NT2/D1 (cell line): ENCODE results near the gene UBASH3B.

Experiments used
- DNase-seq: peaks from one replicate; pipeline ENCODE4 v3.0.0-alpha.2; 2011; ENCODE audit warnings: low read depth, low spot score
- H3K27me3 ChIP-seq: 2 replicates; pipeline ENCODE4 v1.6.0; 2011; ENCODE audit warnings: mild to moderate bottlenecking; ENCODE audit not compliant: insufficient read length, insufficient read depth
- H3K36me3 ChIP-seq: 2 replicates; pipeline ENCODE4 v1.6.1; 2011; ENCODE audit warnings: mild to moderate bottlenecking, low read length, mixed read lengths; ENCODE audit not compliant: insufficient read depth, insufficient read length
- H3K4me1 ChIP-seq: 2 replicates; pipeline ENCODE4 v1.5.1; 2011; ENCODE audit not compliant: insufficient read depth, insufficient read length
- H3K4me3 ChIP-seq: 2 replicates; pipeline ENCODE4 v1.5.1; 2011; ENCODE audit warnings: low read depth; ENCODE audit not compliant: insufficient read length
- H3K9ac ChIP-seq: 2 replicates; pipeline ENCODE4 v1.6.0; 2011; ENCODE audit warnings: low read depth; ENCODE audit not compliant: insufficient read length
- H3K9me3 ChIP-seq: 2 replicates; pipeline ENCODE4 v1.5.1; 2011; ENCODE audit warnings: mild to moderate bottlenecking, low read length; ENCODE audit not compliant: insufficient read depth
- SUZ12 ChIP-seq: IDR thresholded peaks from 2 replicates; pipeline ENCODE4 v1.6.1; 2011; ENCODE audit not compliant: insufficient read length, insufficient read depth; ENCODE audit errors: extremely low read depth
- YY1 ChIP-seq: IDR thresholded peaks from 2 replicates; pipeline ENCODE4 v1.6.1; 2011; ENCODE audit not compliant: insufficient read length, insufficient read depth
- ZNF274 ChIP-seq: IDR thresholded peaks from 2 replicates; pipeline ENCODE4 v1.6.1; 2011; ENCODE audit warnings: mild to moderate bottlenecking, low read depth, low read length

The UBASH3B gene

GRCh38 chr11:122789907-122790306 is 134.4 kb downstream of the UBASH3B start:
- H3K27me3 ChIP-seq, result no peaks in the 10 kb centered on the region
- no peak overlapping the region for H3K4me3 ChIP-seq
- no peak overlapping the region for H3K9ac ChIP-seq
- H3K4me1 ChIP-seq, result no peaks in the 10 kb centered on the region
- no peak for DNase-seq
- no peaks in the 10 kb centered on the region for H3K9me3 ChIP-seq
- peaks cover 18% of the 10 kb centered on the region for H3K36me3 ChIP-seq
- TF ChIP-seq SUZ12 (no peak), YY1 (no peak), ZNF274 (no peak)

GRCh38 chr11:122791411-122791810 is 135.9 kb downstream of the UBASH3B start:
- H3K9me3 ChIP-seq, result no peaks in the 10 kb centered on the region
- H3K4me1 ChIP-seq, result no peaks in the 10 kb centered on the region
- no peak for DNase-seq
- no peaks in the 10 kb centered on the region for H3K27me3 ChIP-seq
- no peak overlapping the region for H3K4me3 ChIP-seq
- TF ChIP-seq SUZ12 (no peak), YY1 (no peak), ZNF274 (no peak)
- H3K9ac ChIP-seq, result no peak overlapping the region
- peaks cover 29% of the 10 kb centered on the region for H3K36me3 ChIP-seq

DNA sequence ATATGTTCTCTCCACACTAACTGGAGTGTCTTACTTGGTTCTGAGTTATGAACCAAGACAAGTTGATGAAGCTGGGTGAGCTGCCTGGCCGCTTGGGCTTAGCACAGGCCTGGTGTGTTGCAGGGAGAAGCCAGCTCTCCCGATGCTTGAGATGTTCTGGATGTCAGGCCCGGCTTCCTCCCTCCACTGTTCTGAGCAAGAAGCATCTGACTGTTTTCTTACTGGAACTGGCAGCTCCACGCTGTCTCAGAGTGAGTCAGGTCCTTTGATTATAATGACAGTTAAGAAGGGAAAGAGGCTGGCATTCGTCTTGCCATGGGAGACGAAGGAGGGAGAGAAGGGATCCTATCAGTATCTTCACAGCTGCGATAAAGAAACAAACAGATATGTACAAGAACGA is 136.3 kb downstream of the UBASH3B start:
- no peaks in the 10 kb centered on the region for H3K9me3 ChIP-seq
- no peak overlapping the region for H3K4me3 ChIP-seq
- TF ChIP-seq ZNF274 (no peak), SUZ12 (no peak), YY1 (no peak)
- H3K27me3 ChIP-seq, result no peaks in the 10 kb centered on the region
- peaks cover 33% of the 10 kb centered on the region for H3K36me3 ChIP-seq
- no peaks in the 10 kb centered on the region for H3K4me1 ChIP-seq
- H3K9ac ChIP-seq, result no peak overlapping the region
- no peak for DNase-seq

DNA sequence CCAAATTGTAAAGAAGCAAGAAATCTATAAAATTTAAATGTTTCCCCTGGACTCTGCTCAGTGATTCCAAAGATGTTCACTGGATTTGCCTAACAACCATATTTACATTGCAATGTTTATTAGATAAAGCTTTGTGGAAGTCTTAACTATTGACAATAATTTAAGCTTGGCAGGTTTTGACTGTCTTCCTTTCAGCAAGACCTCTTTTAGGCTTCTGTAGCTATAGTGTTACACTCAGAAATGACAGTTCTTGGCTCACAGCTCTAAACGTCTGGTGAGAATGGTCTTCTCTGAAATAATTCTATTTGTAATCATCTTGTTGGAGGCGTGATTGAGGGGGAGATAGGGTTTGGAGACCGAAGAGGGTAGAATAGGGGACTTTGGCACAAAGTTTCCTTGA is 138.0 kb downstream of the UBASH3B start:
- no peak overlapping the region for H3K9ac ChIP-seq
- H3K4me1 ChIP-seq, result no peaks in the 10 kb centered on the region
- peaks cover 46% of the 10 kb centered on the region for H3K36me3 ChIP-seq
- TF ChIP-seq ZNF274 (no peak), YY1 (no peak), SUZ12 (no peak)
- no peaks in the 10 kb centered on the region for H3K9me3 ChIP-seq
- H3K27me3 ChIP-seq, result no peaks in the 10 kb centered on the region
- no peak overlapping the region for H3K4me3 ChIP-seq
- DNase-seq, result no peak

DNA sequence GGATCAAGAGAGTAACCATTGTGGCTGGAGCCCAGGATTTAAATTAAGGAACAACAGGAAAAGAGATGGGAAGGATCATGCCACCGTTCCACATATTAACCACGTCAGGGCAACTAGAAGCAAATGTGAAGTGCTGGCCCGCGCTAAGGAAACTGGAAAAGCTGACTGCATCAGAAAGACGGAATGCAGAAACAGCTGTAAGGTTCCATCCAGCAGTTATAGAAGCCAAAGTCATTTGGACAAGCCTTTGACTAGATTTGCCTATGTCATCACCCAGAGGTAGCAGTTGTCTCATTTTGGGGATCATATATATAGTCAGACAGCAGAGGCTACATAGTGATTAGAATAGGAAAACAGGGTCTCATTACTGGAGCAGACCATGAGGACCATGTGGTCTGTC is 139.8 kb downstream of the UBASH3B start:
- no peaks in the 10 kb centered on the region for H3K9me3 ChIP-seq
- H3K4me3 ChIP-seq, result no peak overlapping the region
- no peak overlapping the region for H3K9ac ChIP-seq
- H3K27me3 ChIP-seq, result no peaks in the 10 kb centered on the region
- TF ChIP-seq SUZ12 (no peak), YY1 (no peak), ZNF274 (no peak)
- no peak for DNase-seq
- H3K36me3 ChIP-seq, result peaks cover 38% of the 10 kb centered on the region
- no peaks in the 10 kb centered on the region for H3K4me1 ChIP-seq

DNA sequence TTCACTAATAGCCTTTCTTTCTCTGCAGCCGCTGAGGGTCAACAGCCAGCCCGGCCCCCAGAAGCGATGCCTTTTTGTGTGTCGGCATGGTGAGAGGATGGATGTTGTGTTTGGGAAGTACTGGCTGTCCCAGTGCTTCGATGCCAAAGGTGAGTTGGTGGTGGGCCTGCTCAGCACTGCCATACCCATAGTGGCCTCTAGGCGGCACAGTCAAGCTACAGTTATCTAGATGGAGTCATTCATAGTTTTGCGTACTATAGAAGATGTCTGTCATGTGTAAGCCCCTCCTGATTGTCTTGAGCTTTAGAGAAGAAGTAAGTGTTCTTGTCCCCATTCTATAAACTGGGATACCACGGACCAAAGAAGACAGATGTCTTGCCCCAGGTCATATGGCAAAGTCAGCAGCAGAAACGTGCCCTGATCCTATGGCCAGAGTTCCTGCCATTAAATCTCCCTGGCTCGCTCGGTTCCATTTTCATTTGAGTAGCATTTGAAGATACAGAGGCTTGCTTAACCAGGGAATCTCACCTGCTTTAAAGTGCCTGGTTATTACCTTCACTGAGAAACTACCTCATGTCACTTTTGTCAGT is 140.7 kb downstream of the UBASH3B start:
- Histone ChIP-seq H3K9me3 (no peaks in the 10 kb centered on the region), H3K4me3 (no peak overlapping the region), H3K9ac (no peak overlapping the region), H3K4me1 (no peaks in the 10 kb centered on the region), H3K36me3 (peaks cover 42% of the 10 kb centered on the region), H3K27me3 (no peaks in the 10 kb centered on the region)
- DNase-seq, result no peak
- no peak for TF ChIP-seq ZNF274
- no peak for TF ChIP-seq YY1
- no peak for TF ChIP-seq SUZ12

DNA sequence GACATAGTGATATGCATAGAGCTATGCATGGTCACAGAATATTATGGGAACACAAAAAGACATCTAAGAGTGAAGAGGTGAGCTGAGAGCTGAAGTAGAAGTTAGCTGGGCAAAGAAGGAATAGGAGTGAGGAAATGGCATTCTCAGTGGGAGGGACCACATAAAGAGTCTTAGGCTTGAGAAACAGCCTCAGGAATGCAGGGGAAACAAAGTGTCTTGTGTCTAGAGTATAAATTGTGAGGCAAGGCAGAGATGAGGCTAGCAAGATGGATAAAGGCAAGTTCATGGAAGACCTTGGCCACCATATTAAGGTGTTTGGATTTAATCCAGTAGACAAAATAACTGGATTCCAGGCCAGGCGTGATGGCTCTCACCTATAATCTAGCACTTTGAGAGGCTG is 142.1 kb downstream of the UBASH3B start:
- no peak overlapping the region for H3K9ac ChIP-seq
- DNase-seq, result no peak
- H3K9me3 ChIP-seq, result no peaks in the 10 kb centered on the region
- no peak overlapping the region for H3K4me3 ChIP-seq
- TF ChIP-seq SUZ12 (no peak), ZNF274 (no peak), YY1 (no peak)
- no peaks in the 10 kb centered on the region for H3K4me1 ChIP-seq
- H3K36me3 ChIP-seq, result peaks cover 49% of the 10 kb centered on the region
- H3K27me3 ChIP-seq, result no peaks in the 10 kb centered on the region

DNA sequence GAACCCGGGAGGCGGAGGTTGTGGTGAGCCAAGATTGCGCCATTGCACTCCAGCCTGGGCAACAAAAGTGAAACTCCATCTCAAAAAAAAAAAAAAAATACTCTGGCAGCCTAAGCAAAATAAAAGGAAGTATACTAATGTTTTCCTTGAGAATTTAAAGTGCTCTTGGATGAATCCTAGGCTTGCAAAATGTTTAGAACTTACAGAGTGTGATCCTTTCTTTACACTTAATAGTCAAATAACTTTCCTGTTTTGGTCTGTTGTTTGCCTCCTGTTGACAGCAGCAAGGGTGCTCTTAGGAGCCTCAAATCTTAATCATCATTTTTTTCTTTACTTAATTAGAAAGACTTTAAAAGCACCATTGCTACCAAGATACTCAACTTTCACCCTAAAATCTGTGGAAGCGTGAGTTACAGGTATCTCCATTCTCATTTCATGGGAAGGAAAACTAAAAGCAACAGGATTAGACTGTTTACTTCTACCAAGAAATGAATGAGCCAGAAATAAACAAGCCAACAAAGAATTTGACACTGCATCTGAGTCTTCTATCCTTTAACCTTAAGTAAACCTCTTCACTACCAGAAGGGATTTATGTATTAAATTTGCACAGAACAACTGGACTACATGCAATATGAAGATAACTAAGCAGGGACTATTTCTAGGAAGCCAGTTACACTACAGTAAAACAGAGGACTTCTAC is 144.0 kb downstream of the UBASH3B start:
- Histone ChIP-seq H3K27me3 (no peaks in the 10 kb centered on the region), H3K4me1 (peaks cover 5% of the 10 kb centered on the region), H3K36me3 (peaks cover 48% of the 10 kb centered on the region), H3K9me3 (no peaks in the 10 kb centered on the region), H3K9ac (no peak overlapping the region), H3K4me3 (no peak overlapping the region)
- no peak for DNase-seq
- no peak for TF ChIP-seq YY1
- TF ChIP-seq SUZ12, result no peak
- no peak for TF ChIP-seq ZNF274
